ENCODE measurements around the gene TEX38.
"Not testable (repeated sequence)": the region's sequence is repeated elsewhere in the genome, so short reads cannot be mapped to it uniquely, and the experiment has no call there.

The TEX38 gene

GRCh38 chr1:46655848-46656247 is 15.8 kb upstream of the TEX38 start:
- H3K27ac ChIP-seq (ENCODE audit: low read length) = no peak overlapping the region
- H3K36me3 ChIP-seq (ENCODE audit: control insufficient read depth in 1 of 2, insufficient read depth in 2 of 2, low read length in 2 of 2) = peaks cover 16 to 28% of the 10 kb centered on the region in 2 donors

GRCh38 chr1:46656643-46657042 is 15.0 kb upstream of the TEX38 start:
- no peak overlapping the region for H3K4me3 ChIP-seq (ENCODE audit: low read depth in 1 of 2, low read length in 2 of 2)
- peaks cover 0 to 7% of the 10 kb centered on the region in 2 donors for H3K4me1 ChIP-seq (ENCODE audit: control insufficient read depth in 1 of 2, insufficient read depth in 2 of 2, low read length in 2 of 2)
- H3K36me3 ChIP-seq (ENCODE audit: control insufficient read depth in 1 of 2, insufficient read depth in 2 of 2, low read length in 2 of 2) = peaks cover 16 to 28% of the 10 kb centered on the region in 2 donors
- no peaks in the 10 kb centered on the region for H3K27me3 ChIP-seq (ENCODE audit: low read depth, low read length)
- H3K27ac ChIP-seq (ENCODE audit: low read length) = no peak overlapping the region
- H3K9me3 ChIP-seq (ENCODE audit: control insufficient read depth in 1 of 2, low read length in 2 of 2) = no peaks in the 10 kb centered on the region

More at GRCh38 chr1:46655848-46656247, 15.8 kb upstream of the TEX38 start:
- Histone ChIP-seq H3K9me3 (ENCODE audit: control insufficient read depth in 1 of 2, low read length in 2 of 2) (no peaks in the 10 kb centered on the region), H3K27me3 (ENCODE audit: low read depth, low read length) (no peaks in the 10 kb centered on the region), H3K4me3 (ENCODE audit: low read depth in 1 of 2, low read length in 2 of 2) (no peak overlapping the region), H3K4me1 (ENCODE audit: control insufficient read depth in 1 of 2, insufficient read depth in 2 of 2, low read length in 2 of 2) (peaks cover 0 to 7% of the 10 kb centered on the region in 2 donors)

GRCh38 chr1:46657775-46658174 is 13.9 kb upstream of the TEX38 start:
- Histone ChIP-seq H3K27me3 (ENCODE audit: low read depth, low read length) (no peaks in the 10 kb centered on the region), H3K9me3 (ENCODE audit: control insufficient read depth in 1 of 2, low read length in 2 of 2) (no peaks in the 10 kb centered on the region), H3K36me3 (ENCODE audit: control insufficient read depth in 1 of 2, insufficient read depth in 2 of 2, low read length in 2 of 2) (peaks cover 16 to 25% of the 10 kb centered on the region in 2 donors), H3K27ac (ENCODE audit: low read length) (no peak overlapping the region), H3K4me1 (ENCODE audit: control insufficient read depth in 1 of 2, insufficient read depth in 2 of 2, low read length in 2 of 2) (peaks cover 0 to 7% of the 10 kb centered on the region in 2 donors), H3K4me3 (ENCODE audit: low read depth in 1 of 2, low read length in 2 of 2) (no peak overlapping the region)

- Histone ChIP-seq H3K4me3 (ENCODE audit: low read depth in 1 of 2, low read length in 2 of 2) (no peak overlapping the region), H3K36me3 (ENCODE audit: control insufficient read depth in 1 of 2, insufficient read depth in 2 of 2, low read length in 2 of 2) (peaks cover 26 to 27% of the 10 kb centered on the region in 2 donors), H3K27me3 (ENCODE audit: low read depth, low read length) (no peaks in the 10 kb centered on the region), H3K27ac (ENCODE audit: low read length) (no peak overlapping the region), H3K9me3 (ENCODE audit: control insufficient read depth in 1 of 2, low read length in 2 of 2) (no peaks in the 10 kb centered on the region), H3K4me1 (ENCODE audit: control insufficient read depth in 1 of 2, insufficient read depth in 2 of 2, low read length in 2 of 2) (peaks cover 0 to 3% of the 10 kb centered on the region in 2 donors)
These were observed 12.3 kb upstream of the TEX38 start for GRCh38 chr1:46659307-46659870.

GRCh38 chr1:46660116-46660515 is 11.5 kb upstream of the TEX38 start:
- not testable (repeated sequence) for H3K27me3 ChIP-seq (ENCODE audit: low read depth, low read length); H3K4me1 ChIP-seq (ENCODE audit: control insufficient read depth in 1 of 2, insufficient read depth in 2 of 2, low read length in 2 of 2); H3K9me3 ChIP-seq (ENCODE audit: control insufficient read depth in 1 of 2, low read length in 2 of 2); H3K4me3 ChIP-seq (ENCODE audit: low read depth in 1 of 2, low read length in 2 of 2); H3K27ac ChIP-seq (ENCODE audit: low read length)
- peaks cover 26 to 27% of the 10 kb centered on the region in 2 donors for H3K36me3 ChIP-seq (ENCODE audit: control insufficient read depth in 1 of 2, insufficient read depth in 2 of 2, low read length in 2 of 2)

- H3K9me3 ChIP-seq (ENCODE audit: control insufficient read depth in 1 of 2, low read length in 2 of 2); H3K4me3 ChIP-seq (ENCODE audit: low read depth in 1 of 2, low read length in 2 of 2); H3K27ac ChIP-seq (ENCODE audit: low read length); H3K27me3 ChIP-seq (ENCODE audit: low read depth, low read length): not testable (repeated sequence)
- Histone ChIP-seq H3K36me3 (ENCODE audit: control insufficient read depth in 1 of 2, insufficient read depth in 2 of 2, low read length in 2 of 2) (peaks cover 11 to 20% of the 10 kb centered on the region in 2 donors), H3K4me1 (ENCODE audit: control insufficient read depth in 1 of 2, insufficient read depth in 2 of 2, low read length in 2 of 2) (peaks cover 5 to 26% of the 10 kb centered on the region in 2 donors)
These were observed 8.7 kb upstream of the TEX38 start for GRCh38 chr1:46662919-46663318.

GRCh38 chr1:46665983-46666382 is 5.7 kb upstream of the TEX38 start:
- Histone ChIP-seq H3K4me1 (ENCODE audit: control insufficient read depth in 1 of 2, insufficient read depth in 2 of 2, low read length in 2 of 2) (peaks cover 5 to 26% of the 10 kb centered on the region in 2 donors), H3K36me3 (ENCODE audit: control insufficient read depth in 1 of 2, insufficient read depth in 2 of 2, low read length in 2 of 2) (peaks cover 11% of the 10 kb centered on the region in 2 donors), H3K27me3 (ENCODE audit: low read depth, low read length) (no peaks in the 10 kb centered on the region), H3K27ac (ENCODE audit: low read length) (no peak overlapping the region), H3K9me3 (ENCODE audit: control insufficient read depth in 1 of 2, low read length in 2 of 2) (no peaks in the 10 kb centered on the region), H3K4me3 (ENCODE audit: low read depth in 1 of 2, low read length in 2 of 2) (no peak overlapping the region)

- H3K9me3 ChIP-seq (ENCODE audit: control insufficient read depth in 1 of 2, low read length in 2 of 2) = no peaks in the 10 kb centered on the region
- H3K27ac ChIP-seq (ENCODE audit: low read length) = peak within 1 kb of the TSS; percentile 66
- H3K4me1 ChIP-seq (ENCODE audit: control insufficient read depth in 1 of 2, insufficient read depth in 2 of 2, low read length in 2 of 2) = peaks cover 5 to 26% of the 10 kb centered on the region in 2 donors
- peaks cover 11% of the 10 kb centered on the region in 2 donors for H3K36me3 ChIP-seq (ENCODE audit: control insufficient read depth in 1 of 2, insufficient read depth in 2 of 2, low read length in 2 of 2)
- peak within 1 kb of the TSS; percentile 93 to 95 for H3K4me3 ChIP-seq (ENCODE audit: low read depth in 1 of 2, low read length in 2 of 2)
- H3K27me3 ChIP-seq (ENCODE audit: low read depth, low read length) = no peaks in the 10 kb centered on the region
These were observed 3.6 kb upstream of the TEX38 start, which contains the start of gene ATPAF1 for GRCh38 chr1:46667782-46668760. Gene ATPAF1 (minus strand): TSS chr1:46668364. CDS start chr1:46668322, 42 bp downstream.

- H3K4me1 ChIP-seq (ENCODE audit: control insufficient read depth in 1 of 2, insufficient read depth in 2 of 2, low read length in 2 of 2) = peaks cover 5 to 24% of the 10 kb centered on the region in 2 donors
- H3K27me3 ChIP-seq (ENCODE audit: low read depth, low read length) = no peaks in the 10 kb centered on the region
- no peak overlapping the region for H3K27ac ChIP-seq (ENCODE audit: low read length)
- peaks cover 6 to 8% of the 10 kb centered on the region in 2 donors for H3K36me3 ChIP-seq (ENCODE audit: control insufficient read depth in 1 of 2, insufficient read depth in 2 of 2, low read length in 2 of 2)
- no peak overlapping the region for H3K4me3 ChIP-seq (ENCODE audit: low read depth in 1 of 2, low read length in 2 of 2)
- H3K9me3 ChIP-seq (ENCODE audit: control insufficient read depth in 1 of 2, low read length in 2 of 2) = no peaks in the 10 kb centered on the region
These were observed 1.5 kb upstream of the TEX38 start for GRCh38 chr1:46670134-46670533.

GRCh38 chr1:46672696-46673095 is 1.0 kb downstream of the TEX38 start:
- no peaks in the 10 kb centered on the region for H3K9me3 ChIP-seq (ENCODE audit: control insufficient read depth in 1 of 2, low read length in 2 of 2)
- H3K4me1 ChIP-seq (ENCODE audit: control insufficient read depth in 1 of 2, insufficient read depth in 2 of 2, low read length in 2 of 2) = no peaks in the 10 kb centered on the region
- H3K4me3 ChIP-seq (ENCODE audit: low read depth in 1 of 2, low read length in 2 of 2) = no peak overlapping the region

GRCh38 chr1:46673749-46674182 is 2.1 kb downstream of the TEX38 start:
- H3K27me3 ChIP-seq (ENCODE audit: low read depth, low read length) = no peaks in the 10 kb centered on the region
- H3K9me3 ChIP-seq (ENCODE audit: control insufficient read depth in 1 of 2, low read length in 2 of 2) = no peaks in the 10 kb centered on the region
- H3K4me1 ChIP-seq (ENCODE audit: control insufficient read depth in 1 of 2, insufficient read depth in 2 of 2, low read length in 2 of 2) = no peaks in the 10 kb centered on the region
- H3K27ac ChIP-seq (ENCODE audit: low read length) = no peak overlapping the region
- H3K4me3 ChIP-seq (ENCODE audit: low read depth in 1 of 2, low read length in 2 of 2) = no peak overlapping the region
- H3K36me3 ChIP-seq (ENCODE audit: control insufficient read depth in 1 of 2, insufficient read depth in 2 of 2, low read length in 2 of 2) = peaks cover 21 to 27% of the 10 kb centered on the region in 2 donors

More at GRCh38 chr1:46672696-46673095, 1.0 kb downstream of the TEX38 start:
- H3K27ac ChIP-seq (ENCODE audit: low read length) = no peak overlapping the region
- no peaks in the 10 kb centered on the region for H3K27me3 ChIP-seq (ENCODE audit: low read depth, low read length)
- peaks cover 16 to 17% of the 10 kb centered on the region in 2 donors for H3K36me3 ChIP-seq (ENCODE audit: control insufficient read depth in 1 of 2, insufficient read depth in 2 of 2, low read length in 2 of 2)
